Effector CD8-positive, alpha-beta T cell (primary cell): ENCODE measurements around the gene ABCG4.
"Not testable (repeated sequence)": the region's sequence is repeated elsewhere in the genome, so short reads cannot be mapped to it uniquely, and the experiment has no call there.

ENCODE experiments used
- DNase-seq: peaks from one replicate; lab custom pipeline; 2025; lab: John Stamatoyannopoulos, UW

Gene ABCG4

GRCh38 chr11:119181677-119182412 lies 33.0 kb downstream of the ABCG4 start:
- no peak for DNase-seq

- not testable (repeated sequence) for DNase-seq
Measured at GRCh38 chr11:119184399-119184798, 35.5 kb downstream of the ABCG4 start.

- no peak for DNase-seq
Measured at GRCh38 chr11:119185981-119186634, 37.3 kb downstream of the ABCG4 start.

GRCh38 chr11:119187123-119187892 lies 38.5 kb downstream of the ABCG4 start:
- no peak for DNase-seq

DNA sequence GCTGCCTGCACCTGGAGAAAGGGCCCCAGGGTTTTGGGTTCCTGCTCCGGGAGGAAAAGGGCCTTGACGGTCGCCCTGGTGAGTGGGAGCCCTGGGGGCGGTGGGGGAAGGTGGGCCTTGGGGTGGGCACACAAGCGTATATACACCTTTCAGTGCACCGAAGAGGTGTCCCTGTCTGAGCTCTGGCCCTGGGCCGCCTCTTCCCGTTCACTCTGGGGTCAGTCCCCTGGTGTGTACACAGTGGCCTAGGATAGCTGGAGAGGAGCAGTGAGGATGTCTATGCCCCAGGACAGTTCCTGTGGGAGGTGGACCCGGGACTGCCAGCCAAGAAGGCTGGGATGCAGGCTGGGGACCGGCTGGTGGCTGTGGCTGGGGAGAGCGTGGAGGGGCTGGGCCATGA lies 39.2 kb downstream of the ABCG4 start:
- no peak for DNase-seq

DNA sequence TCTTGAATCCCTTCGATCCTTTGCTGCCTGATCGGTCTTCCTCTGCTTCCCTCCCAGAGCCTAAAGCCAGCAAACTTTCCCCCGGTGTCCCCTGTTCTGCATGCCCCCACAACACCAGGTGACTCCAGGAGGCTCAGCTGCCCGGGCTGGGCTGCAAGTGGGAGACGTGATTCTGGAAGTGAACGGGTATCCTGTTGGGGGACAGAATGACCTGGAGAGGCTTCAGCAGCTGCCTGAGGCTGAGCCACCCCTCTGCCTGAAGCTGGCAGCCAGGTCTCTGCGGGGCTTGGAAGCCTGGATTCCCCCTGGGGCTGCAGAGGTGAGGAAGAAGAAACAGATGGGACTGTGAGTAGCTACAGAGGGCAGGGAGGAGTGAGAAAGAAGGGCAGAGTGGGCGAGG lies 40.0 kb downstream of the ABCG4 start:
- DNase-seq: no peak

DNA sequence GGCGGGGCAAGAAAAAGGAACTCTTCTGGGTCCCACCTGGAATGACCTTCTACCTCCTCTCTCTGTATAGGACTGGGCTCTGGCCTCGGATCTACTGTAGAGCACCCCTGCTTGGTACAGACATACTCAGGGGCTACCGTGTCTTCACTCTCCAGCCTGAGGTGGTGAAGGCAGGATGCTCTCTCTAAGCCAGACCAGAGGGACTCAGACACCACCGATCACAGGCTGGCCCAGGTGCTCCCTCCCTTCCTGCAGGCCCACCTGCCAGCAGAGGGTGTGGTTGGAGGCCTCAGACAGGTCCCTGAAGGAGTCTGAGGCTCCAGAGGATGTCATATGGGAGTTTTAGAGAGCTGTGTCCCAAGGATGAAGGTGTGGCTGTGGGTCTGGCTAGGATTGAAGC lies 40.5 kb downstream of the ABCG4 start:
- no peak for DNase-seq

GRCh38 chr11:119190531-119190930 lies 41.7 kb downstream of the ABCG4 start:
- DNase-seq: no peak

- DNase-seq: not testable (repeated sequence)
Measured at GRCh38 chr11:119191265-119191664, 42.4 kb downstream of the ABCG4 start.

GRCh38 chr11:119192111-119192510 lies 43.3 kb downstream of the ABCG4 start:
- no peak for DNase-seq

- no peak for DNase-seq
Measured at GRCh38 chr11:119193001-119193400, 44.1 kb downstream of the ABCG4 start.

DNA sequence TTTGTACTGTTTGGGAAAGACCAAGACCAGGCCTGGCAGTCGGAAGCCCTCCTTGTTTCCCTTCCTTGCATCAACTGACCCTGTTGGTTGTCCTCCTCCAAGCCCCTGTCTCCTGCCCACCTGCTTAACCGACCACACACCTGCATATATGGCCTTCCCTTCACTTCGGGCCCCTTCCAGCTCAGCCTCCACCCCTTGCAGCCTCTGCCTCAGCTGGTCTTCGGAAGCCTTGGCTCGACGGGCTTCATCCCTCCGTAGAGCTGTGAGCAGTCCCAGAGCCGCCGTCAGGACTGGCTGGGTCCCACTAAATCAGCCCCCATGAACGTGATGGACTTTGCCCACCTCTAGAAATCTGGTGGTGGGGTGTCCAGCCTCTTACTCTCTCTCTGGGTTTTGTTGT lies 44.8 kb downstream of the ABCG4 start:
- DNase-seq: no peak

- DNase-seq: no peak
Measured at GRCh38 chr11:119194811-119195440, 46.1 kb downstream of the ABCG4 start.

GRCh38 chr11:119195680-119196079 lies 46.8 kb downstream of the ABCG4 start:
- no peak for DNase-seq

- DNase-seq: peak; percentile 36
Measured at GRCh38 chr11:119196833-119197483, 48.1 kb downstream of the ABCG4 start.

GRCh38 chr11:119198925-119199324 lies 50.1 kb downstream of the ABCG4 start:
- DNase-seq: no peak

DNA sequence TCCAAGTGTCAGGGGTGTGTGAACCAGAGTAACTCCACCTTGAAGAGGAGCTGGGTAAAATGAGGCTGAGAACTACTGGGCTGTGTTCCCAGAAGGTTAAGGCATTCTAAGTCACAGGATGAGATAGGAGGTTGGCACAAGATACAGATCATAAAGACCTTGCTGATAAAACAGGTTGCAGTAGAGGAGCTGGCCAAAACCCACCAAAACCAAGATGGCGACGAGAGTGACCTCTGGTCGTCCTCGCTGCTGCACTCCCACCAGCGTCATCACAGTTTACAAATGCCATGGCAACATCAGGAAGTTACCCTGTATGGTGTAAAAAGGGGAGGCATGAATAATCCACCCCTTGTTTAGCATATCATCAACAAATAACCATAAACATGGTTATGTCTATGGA lies 52.4 kb downstream of the ABCG4 start:
- DNase-seq: not testable (repeated sequence)

DNA sequence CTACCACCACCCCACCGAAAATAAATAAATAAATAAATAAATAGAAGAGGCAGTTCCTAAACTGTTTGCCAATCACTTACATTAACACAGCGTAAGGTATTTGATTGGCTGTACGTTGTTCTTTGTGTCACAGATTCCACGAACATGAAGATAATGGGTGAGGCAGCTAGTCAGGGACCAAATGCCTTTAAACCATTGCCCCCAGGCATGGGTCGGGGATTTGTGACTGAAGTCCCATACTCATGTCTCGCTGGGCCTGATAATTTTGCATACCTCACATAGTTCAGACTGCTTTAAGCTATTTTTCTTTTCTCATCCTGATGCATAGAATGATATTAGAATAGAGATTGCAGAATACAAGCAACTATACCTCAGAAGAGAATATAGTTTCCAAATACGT lies 53.7 kb downstream of the ABCG4 start:
- no peak for DNase-seq

GRCh38 chr11:119204066-119204465 lies 55.2 kb downstream of the ABCG4 start:
- DNase-seq: no peak

DNA sequence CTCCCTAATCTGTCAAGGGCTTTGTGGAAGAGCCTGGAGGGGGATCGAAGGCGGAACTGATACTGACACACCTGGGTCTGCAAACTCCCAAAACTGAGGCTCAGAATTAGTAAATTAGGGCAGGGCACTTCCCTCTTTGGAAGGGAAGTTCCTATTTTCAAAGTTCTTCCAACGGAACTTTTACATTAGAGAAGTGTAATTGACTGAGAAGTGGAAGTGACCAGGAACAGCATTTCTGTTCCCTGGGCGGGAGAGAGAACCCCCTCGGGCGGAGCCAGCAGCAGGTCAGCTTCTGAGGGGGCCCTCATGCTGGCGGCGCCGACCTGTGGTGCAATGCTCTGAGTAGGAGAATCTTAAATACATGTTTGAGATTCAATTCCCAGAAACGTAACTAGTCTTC lies 56.2 kb downstream of the ABCG4 start:
- no peak for DNase-seq

GRCh38 chr11:119205574-119206510 lies 57.0 kb downstream of the ABCG4 start, which contains the start of gene CBL:
Gene CBL, plus strand, starts transcription at chr11:119206339. Its CDS starts 79 bp downstream, at chr11:119206418.
- peak; percentile 96 for DNase-seq
